Heart left ventricle (tissue), 16 donors: ENCODE results near the gene AKAP9. TPM values are rescaled to one million over a fixed set of nuclear protein-coding genes. Genes with fewer than 3 reads are reported as not detected.
"Not testable (repeated sequence)": the region's sequence is repeated elsewhere in the genome, so short reads cannot be mapped to it uniquely, and the experiment has no call there.

Experiments used
- ATAC-seq, 4 donors: fragments of 200-7000 bp; cut with Tn5 transposase; one replicate each; pipeline ENCODE4 v1.9.1; 2020 to 2022; ENCODE audit warnings: moderate library complexity in 4 of 4, mild to moderate bottlenecking in 3 of 4, moderate number of reproducible peaks in 1 of 4
- DNase-seq, 5 donors: peaks; one replicate each; pipeline ENCODE4 v3.0.0-alpha.2; 2020
- H3K27ac ChIP-seq, 12 donors: fragments of 200-600 bp; sonication (generic) in 4 of 12; one replicate each; pipeline versions ENCODE4 v1.5.0 to v1.8.0; 2016 to 2022; ENCODE audit warnings: mild to moderate bottlenecking in 2 of 12
- H3K27me3 ChIP-seq, 9 donors: fragments of 200-600 bp; sonication (generic) in 2 of 9; one replicate each; pipeline versions ENCODE4 v1.5.1 to v1.8.0; 2016 to 2022; ENCODE audit warnings: mild to moderate bottlenecking in 3 of 9
- H3K36me3 ChIP-seq, 9 donors: fragments of 200-600 bp; sonication (generic) in 2 of 9; one replicate each; pipeline versions ENCODE4 v1.5.0 to v1.8.0; 2018 to 2022; ENCODE audit warnings: mild to moderate bottlenecking in 2 of 9
- H3K4me1 ChIP-seq, 12 donors: fragments of 200-600 bp; sonication (generic) in 4 of 12; one replicate each; pipeline versions ENCODE4 v1.5.0 to v1.8.0; 2016 to 2022; ENCODE audit warnings: mild to moderate bottlenecking in 3 of 12
- H3K4me3 ChIP-seq, 12 donors: fragments of 200-600 bp; sonication (generic) in 4 of 12; one replicate each; pipeline versions ENCODE4 v1.5.0 to v1.8.0; 2017 to 2022; ENCODE audit warnings: mild to moderate bottlenecking in 9 of 12, moderate library complexity in 4 of 12
- H3K9me3 ChIP-seq, 12 donors: fragments of 200-600 bp; sonication (generic) in 4 of 12; one replicate each; pipeline versions ENCODE4 v1.5.0 to v1.8.0; 2016 to 2022; ENCODE audit warnings: mild to moderate bottlenecking in 1 of 12
- CTCF ChIP-seq, 12 donors: fragments of 200-600 bp; sonication (generic) in 4 of 12; IDR thresholded peaks; one replicate each; pipeline versions ENCODE4 v1.5.0 to v1.8.0; 2018 to 2022; ENCODE audit warnings: antibody characterized with exemption in 12 of 12, mild to moderate bottlenecking in 5 of 12
- POLR2A ChIP-seq, 2 donors: fragments of 450-650 bp; IDR thresholded peaks; one replicate each; pipeline ENCODE4 v1.6.1; 2017; ENCODE audit warnings: antibody characterized with exemption in 2 of 2, mild to moderate bottlenecking in 2 of 2, moderate library complexity in 2 of 2
- WGBS, 4 donors: extraction: QIAGEN DNeasy Blood & Tissue Kit in 2 of 4; methylation state at CpG; one replicate each; pipeline versions ENCODE4 v1.1.5 to v1.1.7; 2013 to 2018; 5-methylcytosine and 5-hydroxymethylcytosine counted together
- intact Hi-C, 10 donors: fragments of 100-400 bp; cut with DNase I; formaldehyde crosslinking; loops; one replicate each; pipeline versions ENCODE4 v1.11.1 to v1.14.2; 2022
- polyA plus RNA-seq, 2 donors: library from polyadenylated mRNA; stranded (reverse); fragments of 200-250 nt; gene quantifications; one replicate each; pipeline ENCODE4 v1.2.3, GENCODE V29; 2013
- total RNA-seq, 9 donors: library from RNA; depleted of rRNA in 2 of 9; stranded (reverse); fragments of >200 nt in 2 of 9; fragmentation: NEBNext Ultra II Directional in 3 of 9; extraction: Animal tissue kit (Norgen Biotek cat#: 25700) in 3 of 9; gene quantifications; one replicate each; pipeline versions ENCODE4 v1.1.0 to v1.2.4, GENCODE V29; 2016 to 2023
- donor health status: ischemic (EF 13 %, LVEDD 7.1; RV severe dilation, severe dysfunction).
- donor health status: healthy with polysubstance abuse.
- donor health status: DM: no; HTN: yes; CAD: no.
- donor health status: DM: no; HTN: no; CAD: no.
- donor health status: ischemic (EF 25% LVEDD 6.9; RV normal size, moderate dysfunction).
- donor health status: ischemic (EF 25% LVEDD 5.7; RV mildly dilated, moderate dysfunction).
- donor health status: healthy.
- donor health status: DM: yes; HTN: yes; CAD: no.
- donor health status: ischemic (EF 35%, LVEDD 5.7; RV mildly dilated, moderate dysfunction).
- donor health status: nonischemic (EF 11% LVEDD 7.7; RV severe dilation, severe dysfunction).
- donor health status: DM: yes; HTN: yes; CAD: no.
- donor health status: PGD.
- donor health status: ischemic (EF 29% LVEDD 5.4; RV normal size, mild dysfunction).
- donor health status: nonischemic (EF 23%, LVEDD 6.1; RV moderate dilation, normal function).

The AKAP9 gene
- total and polyA plus RNA-seq, 11 donors, result 13.2 to 58.6 (median 49.1) TPM

- intact Hi-C loops, result no loop called here
- 24 to 39% (median 27%) methylated on average over 21 of the region's 21 CpGs for WGBS, 4 donors
- H3K4me3 ChIP-seq, result peak overlapping the region; percentile 72 to 99 (median 94)
These were observed 194.6 kb downstream of the AKAP9 start for GRCh38 chr7:92135052-92135889.

GRCh38 chr7:92137557-92137956 lies 196.9 kb downstream of the AKAP9 start:
- Histone ChIP-seq H3K27me3 (no peaks in the 10 kb centered on the region), H3K9me3 (no peaks in the 10 kb centered on the region), H3K36me3 (no peaks in the 10 kb centered on the region), H3K4me1 (peaks cover 0 to 18% (median 9%) of the 10 kb centered on the region in 12 donors), H3K4me3 (no peak overlapping the region), H3K27ac (no peak overlapping the region)
- DNase-seq (no peak), ATAC-seq (no peak)
- WGBS, 4 donors, result 33 to 41% (median 38%) methylated on average over 2 of the region's 2 CpGs
- intact Hi-C loops, result no loop called here
- TF ChIP-seq POLR2A (IDR thresholded peaks at IDR 0.05) (no peak), CTCF (IDR thresholded peaks at IDR 0.05) (no peak)

More at GRCh38 chr7:92135052-92135889, 194.6 kb downstream of the AKAP9 start:
- peak in 1 of 4 donors; percentile 21 for ATAC-seq
- peak in 1 of 5 donors; percentile 25 for DNase-seq
- Histone ChIP-seq H3K4me1 (peaks cover 0 to 26% (median 16%) of the 10 kb centered on the region in 12 donors), H3K27me3 (no peaks in the 10 kb centered on the region), H3K36me3 (peaks cover 0 to 12% (median 1%) of the 10 kb centered on the region in 9 donors), H3K27ac (peak overlapping the region; percentile 62 to 97 (median 96)), H3K9me3 (no peaks in the 10 kb centered on the region)
- TF ChIP-seq CTCF (IDR thresholded peaks at IDR 0.05), result no peak
- TF ChIP-seq POLR2A (IDR thresholded peaks at IDR 0.05), result no peak

- no peaks in the 10 kb centered on the region for H3K4me1 ChIP-seq
- no peak overlapping the region for H3K27ac ChIP-seq
- H3K4me3 ChIP-seq, result no peak overlapping the region
- intact Hi-C loops, result no loop called here
- WGBS, 4 donors, result 88 to 90% (median 90%) methylated on average over 7 of the region's 7 CpGs
- no peaks in the 10 kb centered on the region for H3K36me3 ChIP-seq
- TF ChIP-seq POLR2A (IDR thresholded peaks at IDR 0.05), result no peak
- TF ChIP-seq CTCF (IDR thresholded peaks at IDR 0.05), result no peak
- ATAC-seq, result no peak
- no peaks in the 10 kb centered on the region for H3K9me3 ChIP-seq
- no peak for DNase-seq
- H3K27me3 ChIP-seq, result no peaks in the 10 kb centered on the region
These were observed 200.5 kb downstream of the AKAP9 start for GRCh38 chr7:92141161-92141560.

DNA sequence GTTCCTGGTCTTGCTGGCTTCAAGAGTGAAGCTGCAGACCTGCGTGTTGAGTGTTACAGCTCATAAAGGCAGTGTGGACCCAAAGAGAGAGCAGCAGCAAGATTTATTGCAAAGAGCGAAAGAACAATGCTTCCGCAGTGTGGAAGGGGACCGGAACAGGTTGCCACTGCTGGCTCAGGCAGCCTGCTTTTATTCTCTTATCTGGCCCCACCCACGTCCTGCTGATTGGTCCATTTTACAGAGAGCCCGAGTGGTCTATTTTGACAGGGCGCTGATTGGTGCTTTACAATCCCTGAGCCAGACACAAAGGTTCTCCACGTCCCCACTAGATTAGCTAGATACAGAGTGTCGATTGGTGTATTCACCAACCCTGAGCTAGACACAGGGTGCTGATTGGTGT lies 202.1 kb downstream of the AKAP9 start:
- H3K27me3 ChIP-seq, DNase-seq, H3K9me3 ChIP-seq, ATAC-seq, H3K4me1 ChIP-seq, H3K36me3 ChIP-seq, H3K27ac ChIP-seq, H3K4me3 ChIP-seq, intact Hi-C loops: not testable (repeated sequence)
- 90 to 94% (median 92%) methylated on average over 9 of the region's 9 CpGs for WGBS, 4 donors

DNA sequence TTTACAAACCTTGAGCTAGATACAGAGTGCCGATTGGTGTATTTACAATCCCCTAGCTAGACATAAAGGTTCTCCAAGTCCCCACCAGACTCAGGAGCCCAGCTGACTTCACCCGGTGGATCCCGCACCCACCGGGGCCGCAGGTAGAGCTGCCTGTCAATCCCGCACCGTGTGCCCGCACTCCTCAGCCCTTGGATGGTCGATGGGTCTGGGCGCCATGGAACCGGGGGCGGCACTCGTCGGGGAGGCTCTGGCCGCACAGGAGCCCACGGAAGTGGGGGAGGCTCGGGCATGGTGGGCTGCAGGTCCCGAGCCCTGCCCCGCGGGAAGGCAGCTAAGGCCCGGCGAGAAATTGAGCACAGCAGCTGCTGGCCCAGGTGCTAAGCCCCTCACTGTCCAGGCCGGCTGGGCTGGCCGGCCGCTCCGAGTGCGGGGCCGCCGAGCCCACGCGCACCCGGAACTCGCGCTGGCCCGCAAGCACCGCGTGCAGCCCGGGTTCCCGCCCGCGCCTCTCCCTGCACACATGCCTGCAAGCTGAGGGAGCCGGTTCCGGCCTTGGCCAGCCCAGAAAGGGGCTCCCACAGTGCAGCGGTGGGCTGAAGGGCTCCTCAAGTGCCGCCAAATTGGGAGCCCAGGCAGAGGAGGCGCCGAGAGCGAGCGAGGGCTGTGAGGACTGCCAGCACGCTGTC lies 202.7 kb downstream of the AKAP9 start:
- H3K27ac ChIP-seq, H3K27me3 ChIP-seq, H3K4me1 ChIP-seq, H3K36me3 ChIP-seq, H3K9me3 ChIP-seq, DNase-seq, ATAC-seq, intact Hi-C loops, H3K4me3 ChIP-seq: not testable (repeated sequence)
- WGBS, 4 donors, result 92 to 95% (median 94%) methylated on average over 18 to 50 of the region's 50 CpGs
